ENCODE results near the gene ZMIZ1.

ZMIZ1 gene

GRCh38 chr10:79269443-79269842, 200.7 kb downstream of the ZMIZ1 start:
- TF ChIP-seq ZNF132 (tag by site-specific recombination; IDR thresholded peaks at IDR 0.05; ENCODE audit: borderline replicate concordance) (no peak), ZNF514 (tag by site-specific recombination; IDR thresholded peaks at IDR 0.05) (no peak), PRDM10 (tag by site-specific recombination; IDR thresholded peaks at IDR 0.05) (no peak), ZNF843 (tag by site-specific recombination; IDR thresholded peaks at IDR 0.05) (no peak), ZFHX2 (tag by site-specific recombination; conservative IDR thresholded peaks at IDR 0.05) (no peak), KLF9 (tag by site-specific recombination; IDR thresholded peaks at IDR 0.05; ENCODE audit: low read depth) (no peak), ZNF76 (tag by site-specific recombination; IDR thresholded peaks at IDR 0.05; ENCODE audit: borderline replicate concordance, low read depth) (no peak), KLF16 (tag by site-specific recombination; IDR thresholded peaks at IDR 0.05) (no peak), ZNF626 (tag by site-specific recombination; IDR thresholded peaks at IDR 0.05) (no peak), ZNF777 (tag by site-specific recombination; IDR thresholded peaks at IDR 0.05; ENCODE audit: borderline replicate concordance) (no peak), ZNF518A (tag by site-specific recombination; conservative IDR thresholded peaks at IDR 0.05; ENCODE audit: low read depth) (no peak), ZNF214 (tag by site-specific recombination; IDR thresholded peaks at IDR 0.05; ENCODE audit: borderline replicate concordance) (no peak), ZNF335 (tag by site-specific recombination; conservative IDR thresholded peaks at IDR 0.05) (no peak)
- POLR2A ChIA-PET, result interaction anchor here (0.6 kb wide), 1 partner anchor 929 kb away, joined by 3 read pairs; no protein-coding TSS in a partner anchor
- CTCF ChIA-PET, result no interaction called here
- no peaks in the 10 kb centered on the region for H3K9me3 ChIP-seq (ENCODE audit: control insufficient read depth, insufficient read depth, low read depth, low read length)
- H3K36me3 ChIP-seq (ENCODE audit: control insufficient read depth in 2 of 2, insufficient read depth in 1 of 2, low read length in 2 of 2), result no peaks in the 10 kb centered on the region
- H3K27ac ChIP-seq (ENCODE audit: extremely low read depth, low read depth, low read length), result no peak overlapping the region
- H3K4me1 ChIP-seq (ENCODE audit: control insufficient read depth, insufficient read depth, low read length), result no peaks in the 10 kb centered on the region
- no peak overlapping the region for H3K4me3 ChIP-seq (ENCODE audit: low read depth, low read length)

- no peaks in the 10 kb centered on the region for H3K36me3 ChIP-seq (ENCODE audit: control insufficient read depth in 2 of 2, insufficient read depth in 1 of 2, low read length in 2 of 2)
- no peaks in the 10 kb centered on the region for H3K9me3 ChIP-seq (ENCODE audit: control insufficient read depth, insufficient read depth, low read depth, low read length)
- POLR2A ChIA-PET, result no interaction called here
- CTCF ChIA-PET, result no interaction called here
- no peaks in the 10 kb centered on the region for H3K4me1 ChIP-seq (ENCODE audit: control insufficient read depth, insufficient read depth, low read length)
- no peak overlapping the region for H3K4me3 ChIP-seq (ENCODE audit: low read depth, low read length)
- no peak overlapping the region for H3K27ac ChIP-seq (ENCODE audit: extremely low read depth, low read depth, low read length)
- TF ChIP-seq PRDM2 (tag by site-specific recombination; IDR thresholded peaks at IDR 0.05; ENCODE audit: borderline replicate concordance) (no peak), ZNF16 (tag by site-specific recombination; IDR thresholded peaks at IDR 0.05; ENCODE audit: low read depth) (no peak), ZBTB10 (tag by site-specific recombination; IDR thresholded peaks at IDR 0.05) (no peak)
Measured at GRCh38 chr10:79269969-79270368, 201.2 kb downstream of the ZMIZ1 start.

Measured in HEK293 (cell line).